Measurements from ENCODE around the gene TENM4.
A peak's percentile ranks its signal among the peaks of the same experiment; 100 is the strongest.

Gene TENM4

DNA sequence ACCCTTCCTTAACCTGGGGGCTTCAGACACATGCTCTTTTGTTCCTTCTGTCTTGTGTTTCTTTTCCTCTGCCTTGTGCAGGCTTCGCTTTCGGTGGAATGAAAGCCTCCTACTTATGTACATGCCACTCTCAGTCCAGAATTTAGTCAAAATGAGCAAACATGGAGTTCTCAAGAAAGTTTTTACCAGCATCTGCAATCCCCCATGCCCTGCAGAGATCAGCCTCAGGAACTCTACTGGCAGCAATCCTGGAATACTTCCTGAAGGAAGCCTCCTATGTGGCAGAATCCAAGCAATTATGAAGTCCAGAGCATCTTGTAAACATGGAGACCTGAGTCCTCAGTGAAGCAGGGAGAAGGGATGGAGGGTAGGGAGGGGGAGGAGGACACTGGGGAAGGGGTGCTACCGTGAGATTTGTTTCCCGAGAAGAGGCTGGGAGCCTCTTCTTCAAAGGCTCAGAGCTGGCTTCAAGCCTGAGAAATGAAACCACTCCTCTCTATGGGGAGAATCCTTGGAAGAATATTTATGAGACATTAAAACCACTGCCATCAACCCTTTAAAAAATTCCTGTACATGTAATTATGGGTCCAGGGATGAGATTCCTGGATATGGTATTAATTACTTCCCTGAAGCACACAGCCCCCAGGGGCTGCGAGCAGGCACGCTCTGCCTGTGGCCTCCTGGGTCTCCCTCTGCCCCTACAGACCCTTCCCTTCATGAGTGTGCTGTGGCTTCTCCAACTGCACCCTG is 58.4 kb downstream of the TENM4 start:
- FAIRE-seq, result no peak

DNA sequence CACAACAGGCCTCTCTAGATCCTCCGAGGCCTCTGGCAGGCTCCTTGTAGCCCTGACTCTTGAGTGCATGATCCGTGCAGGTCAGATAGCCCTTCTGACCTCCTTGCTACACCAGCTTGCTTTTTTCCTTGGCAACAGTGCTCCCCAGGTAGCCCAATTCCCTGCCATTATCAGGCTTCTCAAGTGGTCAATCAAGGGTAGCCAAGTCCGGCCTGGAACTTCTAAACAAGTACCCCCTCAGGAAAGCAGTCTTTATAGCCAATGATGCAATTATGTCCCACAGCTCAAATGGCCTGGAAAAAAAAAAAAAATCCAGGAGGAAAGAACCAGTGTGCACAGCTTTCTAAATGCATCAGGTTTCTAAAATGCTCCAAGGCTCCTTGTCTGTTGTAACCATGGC is 59.8 kb downstream of the TENM4 start:
- no peak for FAIRE-seq

DNA sequence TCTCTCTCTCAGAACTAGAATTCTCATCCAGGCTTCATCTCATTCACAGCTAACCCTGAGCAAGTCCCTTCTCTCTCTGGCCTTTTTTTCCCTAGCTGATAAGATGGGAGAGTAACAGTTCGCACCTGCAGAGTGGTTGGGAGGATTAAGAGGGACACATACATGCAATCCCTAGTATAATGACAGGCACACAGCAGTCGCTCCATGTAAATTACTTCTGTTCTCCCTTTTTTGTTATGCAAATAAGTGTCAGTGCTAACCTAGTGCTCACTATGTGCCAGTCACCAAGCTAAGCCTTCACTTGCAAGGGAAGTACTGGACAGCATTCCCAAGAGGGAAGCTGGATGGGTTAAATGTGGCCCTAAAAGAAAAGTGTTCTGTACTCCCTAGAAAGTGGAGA is 63.4 kb downstream of the TENM4 start:
- FAIRE-seq, result no peak

DNA sequence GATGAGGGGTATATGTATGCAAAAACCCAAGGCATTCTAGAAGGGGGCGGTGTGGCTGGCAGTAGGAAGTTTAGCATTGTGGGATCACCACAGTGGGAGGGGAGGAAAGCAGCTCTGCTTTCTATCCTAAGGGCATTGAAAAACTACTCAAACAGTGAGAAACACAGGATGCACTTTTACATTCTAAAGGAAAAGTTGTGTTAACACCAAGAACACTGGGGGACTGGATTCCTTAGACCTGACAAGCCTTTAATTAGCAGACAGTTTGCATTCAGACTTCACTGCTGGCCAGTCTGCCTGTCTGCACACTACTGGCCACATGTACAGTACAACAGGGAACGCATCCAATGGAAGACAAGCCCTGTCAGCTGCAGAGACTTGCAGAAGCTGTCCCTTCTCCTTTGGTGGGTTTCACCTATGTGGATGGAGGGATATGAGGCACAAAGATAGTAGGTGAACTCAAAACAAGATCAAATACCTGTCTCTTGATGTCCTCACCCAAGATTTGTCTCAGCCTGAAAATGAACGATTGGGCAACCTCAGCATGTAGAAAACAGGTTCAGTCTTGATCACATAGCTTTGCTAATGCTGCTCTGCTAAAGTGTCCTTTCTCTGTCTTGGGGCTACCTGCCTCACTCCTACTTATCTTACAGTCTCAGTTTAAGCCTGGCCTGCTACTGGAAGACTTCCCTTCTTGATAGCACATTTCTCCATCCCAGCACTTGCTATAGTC is 64.8 kb downstream of the TENM4 start:
- no peak for FAIRE-seq

DNA sequence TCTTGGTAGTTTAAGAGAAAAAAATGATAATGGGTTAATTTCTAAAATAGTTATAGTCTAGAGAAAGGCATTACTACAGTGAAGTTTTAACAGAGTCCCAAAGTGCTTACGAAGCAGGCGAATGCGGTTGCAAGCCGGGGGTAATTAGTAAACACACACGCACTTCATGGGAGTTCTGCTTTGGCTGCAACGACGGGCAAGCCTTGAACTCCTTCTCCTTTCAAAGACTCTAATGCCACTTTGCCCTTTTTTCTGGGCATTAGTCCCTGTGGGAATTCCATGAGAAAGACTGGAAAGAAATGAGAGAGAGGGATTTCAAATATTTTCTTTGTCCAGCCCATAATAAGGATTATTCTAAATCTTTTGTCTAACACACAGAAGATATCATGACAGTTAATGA is 66.1 kb downstream of the TENM4 start:
- FAIRE-seq, result no peak

DNA sequence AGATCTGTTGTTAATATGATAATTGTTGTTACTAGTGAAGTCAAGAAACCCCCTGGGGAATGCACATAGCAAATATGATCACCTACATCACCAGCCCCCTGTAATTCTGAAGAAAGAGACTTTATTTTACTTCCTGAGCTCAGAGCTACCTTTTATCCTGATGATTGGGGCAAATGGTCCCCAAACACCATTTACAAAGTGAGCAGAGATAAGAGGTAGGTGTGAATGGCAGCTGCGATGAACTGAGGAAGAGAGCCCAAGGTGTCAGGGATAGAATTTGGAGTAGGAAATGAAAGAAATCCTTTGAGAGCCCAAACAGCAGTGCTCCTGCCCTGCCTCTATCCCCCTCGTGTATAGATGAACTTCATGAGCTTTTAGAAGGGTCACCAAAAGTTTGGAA is 69.1 kb downstream of the TENM4 start:
- no peak for FAIRE-seq

DNA sequence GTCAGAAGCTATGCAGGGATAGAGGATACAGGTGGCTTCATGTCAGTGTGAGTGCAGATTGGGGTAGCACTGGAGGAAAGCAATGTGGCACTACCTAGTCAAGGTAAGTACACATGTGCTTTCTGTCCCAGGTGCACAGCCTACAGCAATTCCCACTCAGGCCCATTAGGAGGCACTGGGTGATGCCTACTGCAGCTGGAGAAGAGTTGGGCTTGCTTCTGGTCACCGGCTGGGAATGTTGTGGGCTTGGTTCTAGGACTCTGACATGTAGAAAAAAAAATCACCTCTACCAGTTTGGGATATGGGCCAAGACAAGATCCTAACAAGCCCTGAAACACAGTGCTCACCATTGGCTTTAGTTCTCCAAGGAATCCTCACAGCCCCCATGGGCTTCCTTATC is 69.7 kb downstream of the TENM4 start:
- FAIRE-seq, result no peak

DNA sequence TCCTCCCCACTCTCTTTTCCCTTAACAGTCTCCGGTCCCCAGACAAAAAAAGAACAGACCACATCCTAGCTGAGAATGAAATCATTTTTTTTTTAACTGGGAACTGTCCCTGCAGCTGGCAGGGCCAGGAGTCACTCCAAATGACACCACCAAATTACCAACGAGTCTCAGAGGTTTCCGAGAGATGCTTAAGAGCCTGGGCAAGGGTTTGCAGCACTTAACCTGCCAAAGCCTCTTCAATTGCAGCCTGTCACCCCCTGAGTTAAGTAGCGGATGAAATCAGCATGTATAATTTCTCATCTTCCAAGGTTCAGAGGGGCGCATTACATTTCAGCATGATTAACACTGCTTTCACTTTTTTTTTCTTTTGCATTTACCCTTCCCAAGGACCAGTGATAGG is 71.8 kb downstream of the TENM4 start:
- FAIRE-seq, result peak; percentile 24

DNA sequence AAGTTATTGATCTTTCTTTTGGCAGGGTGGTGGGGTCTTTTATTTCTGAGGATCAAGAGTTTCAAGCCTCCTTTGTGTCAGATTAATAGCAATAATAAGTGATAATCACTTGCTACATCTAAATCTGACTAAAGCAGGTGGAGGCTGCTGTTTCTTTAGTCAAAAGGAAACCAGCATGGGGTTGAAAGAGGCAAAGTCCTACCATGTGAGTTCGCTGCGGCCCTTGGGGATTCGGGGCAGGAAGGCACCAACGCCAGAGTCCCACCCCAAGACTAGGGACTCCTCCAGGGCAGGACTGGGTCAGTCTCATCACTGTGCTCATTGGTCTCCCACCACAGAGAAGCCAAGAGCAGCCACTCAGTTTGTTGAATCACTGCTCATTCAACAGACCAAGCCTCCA is 73.0 kb downstream of the TENM4 start:
- no peak for FAIRE-seq

DNA sequence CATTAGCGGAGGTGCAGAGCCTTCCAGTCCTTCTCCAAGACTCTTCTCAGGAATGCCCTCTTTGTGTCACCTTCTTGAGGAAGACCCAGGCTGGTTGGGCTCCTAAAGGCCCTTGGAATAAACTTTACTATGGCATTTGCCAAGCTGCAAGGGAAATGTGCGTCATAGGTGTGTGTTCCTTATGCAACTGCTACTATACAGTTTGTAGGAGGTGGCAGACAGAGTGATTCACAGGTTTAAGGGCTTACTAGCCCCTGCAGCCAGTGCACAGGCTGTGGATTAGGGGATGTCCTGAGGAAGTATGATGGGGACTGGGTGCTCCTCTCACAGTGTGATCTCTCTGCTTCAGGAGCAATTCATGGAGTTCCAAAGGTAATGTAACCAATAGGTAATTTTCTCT is 74.6 kb downstream of the TENM4 start:
- no peak for FAIRE-seq

DNA sequence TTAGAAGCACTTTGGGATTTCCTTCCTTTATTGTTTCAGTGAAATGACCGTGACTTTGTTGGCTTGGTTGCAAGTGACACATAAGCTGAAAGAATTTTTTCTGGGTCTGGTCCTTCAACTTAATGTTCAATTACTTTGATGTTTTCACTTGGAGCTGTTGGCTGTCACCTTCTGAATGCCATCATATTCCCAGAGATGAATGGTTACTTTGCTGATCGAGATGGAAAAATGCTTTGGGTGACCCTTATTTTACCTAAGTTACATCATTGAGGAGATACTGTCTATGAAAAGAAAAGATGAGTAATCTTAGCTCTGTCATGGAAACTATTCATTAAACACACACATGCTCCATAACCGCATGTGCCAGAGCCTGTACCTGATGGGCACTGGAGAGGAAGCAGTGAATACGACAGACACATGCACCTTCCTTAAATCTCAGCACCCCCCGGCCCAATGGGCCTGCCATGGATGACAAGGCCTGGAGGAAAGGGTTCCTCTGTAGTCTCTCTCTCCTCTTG is 76.9 kb downstream of the TENM4 start:
- FAIRE-seq, result no peak

DNA sequence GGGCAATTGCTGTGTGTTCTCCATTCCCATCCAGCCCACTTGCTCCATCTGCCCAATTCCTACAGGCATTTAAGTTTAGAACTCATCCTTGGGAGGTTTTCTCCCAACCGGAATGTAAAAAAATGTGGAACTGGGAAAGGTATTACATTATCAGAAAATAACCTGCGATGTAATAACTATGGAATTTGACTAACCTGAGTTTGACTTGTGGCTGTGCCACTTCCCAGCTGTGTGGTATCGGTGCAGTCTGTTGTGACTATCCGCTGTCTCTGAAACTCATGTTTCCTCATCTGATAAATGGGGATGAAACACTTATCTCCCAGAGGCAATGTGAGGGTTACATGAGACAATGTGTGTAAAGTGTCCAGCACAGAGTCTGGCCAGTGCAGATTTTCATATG is 77.6 kb downstream of the TENM4 start:
- no peak for FAIRE-seq

DNA sequence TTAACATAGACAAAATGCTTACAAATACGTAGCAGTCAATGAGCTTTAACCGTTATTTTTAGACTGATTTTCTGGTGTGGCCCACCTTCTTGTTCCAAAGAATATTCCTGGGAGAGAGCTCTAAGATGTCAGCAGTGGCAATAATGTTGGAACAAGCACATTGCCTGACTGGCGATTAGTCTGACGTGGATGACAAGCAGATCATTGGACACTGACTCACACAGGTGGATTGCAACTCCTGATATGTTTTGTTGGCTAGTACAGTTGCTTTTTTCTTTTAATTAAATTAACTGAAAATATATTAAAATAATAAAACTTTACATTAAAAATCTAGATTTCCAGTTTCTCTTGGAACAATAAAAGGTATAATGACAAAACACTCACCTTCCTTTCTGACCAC is 78.0 kb downstream of the TENM4 start:
- no peak for FAIRE-seq

DNA sequence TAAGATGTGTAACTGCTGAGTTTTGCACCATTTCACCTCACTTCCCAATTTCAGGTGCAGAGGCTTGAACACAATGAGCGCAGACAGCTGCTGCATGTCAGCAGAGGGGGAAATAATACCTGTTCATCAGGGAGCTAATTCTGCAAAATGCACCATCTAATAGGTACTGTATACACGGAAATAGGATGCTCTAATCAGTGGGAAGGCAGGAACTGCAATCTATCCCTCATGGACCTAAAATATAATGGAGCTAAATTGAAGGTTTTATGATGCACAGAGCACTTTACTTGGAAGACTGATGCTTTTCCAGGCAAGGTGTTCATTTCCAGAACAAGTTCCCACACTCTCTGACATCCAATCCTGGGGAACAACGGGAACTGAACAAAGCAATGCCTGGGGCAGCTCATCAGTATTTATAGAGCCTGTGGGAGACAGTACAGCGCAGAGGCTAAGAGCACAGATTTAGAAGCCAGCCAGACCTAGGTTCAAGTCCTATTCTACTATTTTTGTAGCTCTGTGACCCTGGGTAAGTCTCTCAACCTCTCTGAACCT is 78.5 kb downstream of the TENM4 start:
- no peak for FAIRE-seq

DNA sequence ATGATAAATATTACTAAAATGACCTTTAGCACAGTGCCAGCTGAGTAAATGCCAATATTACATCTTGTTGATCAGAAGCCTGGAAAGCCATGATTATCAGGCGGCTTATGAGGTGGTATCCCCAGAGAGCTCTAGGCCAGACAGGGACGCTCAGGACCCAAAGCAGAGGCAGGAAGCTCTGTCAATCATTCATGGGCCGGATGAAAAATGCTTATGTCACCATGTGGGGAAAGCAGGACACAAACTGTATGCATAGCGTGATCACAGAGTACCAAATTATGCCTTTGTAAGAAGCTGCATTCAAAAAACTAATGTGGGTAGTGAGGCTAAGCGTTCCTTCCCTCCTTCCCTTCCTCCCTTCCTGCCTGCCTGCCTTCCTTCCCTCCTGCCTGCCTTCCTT is 82.6 kb downstream of the TENM4 start:
- FAIRE-seq, result no peak

DNA sequence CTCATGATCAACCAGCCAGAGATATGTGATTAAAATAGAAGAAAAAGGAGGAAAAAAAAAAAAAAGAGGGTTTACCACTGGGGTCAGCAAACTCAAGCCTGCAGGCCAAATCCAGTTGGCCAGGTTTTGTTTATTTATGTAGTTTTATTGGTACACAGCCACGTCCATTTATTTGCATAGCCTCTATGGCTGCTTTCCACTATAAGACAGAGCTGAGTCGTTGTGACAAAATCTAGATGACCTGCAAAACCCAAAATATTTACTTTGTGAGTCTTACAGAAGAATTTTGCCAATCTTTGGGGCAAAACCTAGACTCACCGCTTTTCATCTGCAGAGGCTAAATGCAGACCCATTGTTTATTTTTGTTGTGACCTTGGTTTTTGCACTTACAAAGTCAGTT is 87.1 kb downstream of the TENM4 start:
- FAIRE-seq, result no peak

DNA sequence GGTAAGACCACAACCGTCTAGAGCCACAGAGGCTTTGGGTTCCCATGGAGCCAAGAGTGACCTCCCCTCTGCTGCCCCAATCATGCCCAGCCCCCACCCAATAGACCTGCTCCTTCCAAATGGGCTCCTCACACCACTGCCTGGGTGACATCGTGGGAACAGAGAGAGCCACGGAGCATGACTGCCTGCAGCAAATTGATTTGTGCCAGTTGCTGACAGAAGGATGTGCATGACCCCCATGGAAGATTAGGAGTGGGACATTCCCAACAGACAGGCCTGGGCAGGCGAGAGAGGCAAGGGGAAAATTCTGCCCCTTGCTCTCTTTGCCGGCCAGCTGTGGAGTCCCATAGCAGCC is 88.5 kb downstream of the TENM4 start:
- no peak for FAIRE-seq

DNA sequence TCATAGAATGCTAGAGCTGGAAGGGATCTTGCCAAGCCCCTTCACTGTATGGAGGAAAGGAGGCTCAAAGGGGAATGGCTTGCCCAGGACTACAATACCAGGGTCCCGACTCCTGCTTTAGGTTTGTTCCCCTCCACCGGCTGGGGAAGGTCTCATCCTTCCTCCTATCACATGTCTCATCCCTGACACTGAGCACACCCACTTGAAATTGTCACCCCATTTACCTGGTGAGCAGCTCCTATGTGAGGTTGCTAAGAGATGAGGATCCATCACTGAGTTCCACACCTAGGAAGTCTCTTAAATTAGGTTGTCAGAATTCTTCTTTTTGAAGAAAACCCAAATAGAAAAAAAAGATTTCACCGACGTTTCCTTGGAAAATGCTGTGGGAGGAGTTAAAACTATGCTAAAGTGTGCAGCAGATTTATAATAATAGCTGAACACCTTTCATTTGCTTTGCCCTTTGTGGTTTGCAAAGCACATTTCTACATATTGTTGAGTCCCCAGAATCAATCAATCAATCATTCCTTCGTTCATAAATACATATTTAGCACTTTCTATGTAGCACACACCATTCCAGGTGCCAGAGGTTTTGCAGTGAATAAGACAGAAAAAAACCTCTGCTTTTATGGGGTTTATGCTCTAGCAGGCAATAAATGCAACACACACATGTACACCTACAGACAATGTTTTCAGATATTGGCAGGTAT is 91.7 kb downstream of the TENM4 start:
- no peak for FAIRE-seq

DNA sequence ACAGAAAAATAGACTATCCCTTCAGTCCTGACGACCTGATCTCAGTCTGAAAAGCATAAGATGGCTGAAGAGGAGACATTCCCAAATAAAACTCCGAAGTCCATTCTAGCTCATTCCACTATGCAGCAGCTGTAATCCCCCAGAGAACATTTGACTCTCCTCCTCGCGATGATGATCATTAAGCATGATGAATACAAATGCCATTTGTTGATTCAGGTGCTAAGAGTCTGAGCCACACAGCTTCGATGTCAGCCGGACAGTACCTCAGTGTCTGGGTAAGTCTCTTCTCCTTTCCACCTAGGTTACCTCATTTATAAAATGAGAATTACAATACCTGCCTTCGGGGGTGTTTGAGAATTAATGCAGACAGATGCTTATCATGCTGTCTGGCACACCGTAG is 94.8 kb downstream of the TENM4 start:
- no peak for FAIRE-seq

DNA sequence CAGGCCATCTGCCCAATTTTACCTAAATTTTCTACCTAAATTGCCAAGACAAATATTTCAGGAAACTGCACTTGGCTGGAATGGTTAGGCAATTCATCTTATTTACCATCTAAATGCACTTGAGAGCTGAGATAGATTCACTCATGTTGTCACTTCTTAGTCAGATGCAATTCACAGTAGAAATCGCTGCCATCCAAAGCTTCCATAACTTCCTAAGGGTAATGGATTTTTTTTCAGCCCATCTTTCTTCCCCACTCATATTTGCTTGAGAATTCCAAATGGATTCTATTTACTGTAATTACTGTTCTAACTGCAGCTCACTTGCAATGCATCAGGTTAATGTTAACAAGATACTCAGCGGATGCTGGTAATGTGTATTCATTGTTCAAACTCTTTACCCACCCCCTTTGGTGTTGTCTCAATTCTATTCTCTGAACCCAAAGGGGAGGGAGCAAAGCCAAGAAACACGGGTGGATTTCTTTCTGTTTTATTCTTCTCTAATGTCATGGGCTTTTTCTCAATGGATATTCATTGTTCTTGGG is 96.0 kb downstream of the TENM4 start:
- FAIRE-seq, result no peak

DNA sequence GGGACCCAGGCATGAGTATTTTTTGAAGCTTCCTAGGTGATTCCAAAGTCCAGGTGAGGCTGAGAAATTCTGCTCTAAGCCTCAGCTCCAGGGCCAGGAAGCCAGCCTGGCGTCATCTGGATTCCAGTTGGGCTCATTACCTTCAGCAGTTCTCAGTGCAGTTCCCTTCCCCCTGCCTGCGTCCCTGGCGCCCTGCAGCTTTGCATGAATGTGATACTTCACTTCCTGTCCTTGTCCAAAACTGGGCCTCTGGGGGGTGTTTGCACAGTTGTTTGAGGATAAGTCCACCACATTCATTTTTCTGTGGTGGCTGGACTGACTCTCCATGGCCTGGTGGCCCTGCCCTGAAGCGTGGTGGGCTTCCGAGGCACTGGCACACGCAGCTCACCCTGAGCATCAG is 98.1 kb downstream of the TENM4 start:
- no peak for FAIRE-seq

DNA sequence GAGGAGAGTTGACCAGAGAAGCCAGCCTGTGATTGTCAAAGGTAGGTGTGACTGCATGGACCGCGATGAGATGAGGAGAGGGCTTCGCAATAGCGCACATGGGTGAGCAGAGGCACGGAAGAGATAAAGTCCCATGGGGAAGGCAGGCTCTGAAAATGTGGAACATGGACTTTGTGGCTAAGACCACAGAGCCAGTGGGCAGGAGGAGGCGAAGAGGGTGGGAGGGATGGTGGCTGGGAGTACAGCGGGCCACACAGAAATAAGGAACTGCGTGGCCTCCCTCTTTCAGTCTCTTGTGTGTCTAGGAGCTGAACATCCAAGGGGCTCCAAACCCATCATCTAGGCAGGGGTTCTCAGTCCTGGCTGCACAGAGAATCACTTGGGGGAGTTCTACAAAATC is 98.6 kb downstream of the TENM4 start:
- no peak for FAIRE-seq

DNA sequence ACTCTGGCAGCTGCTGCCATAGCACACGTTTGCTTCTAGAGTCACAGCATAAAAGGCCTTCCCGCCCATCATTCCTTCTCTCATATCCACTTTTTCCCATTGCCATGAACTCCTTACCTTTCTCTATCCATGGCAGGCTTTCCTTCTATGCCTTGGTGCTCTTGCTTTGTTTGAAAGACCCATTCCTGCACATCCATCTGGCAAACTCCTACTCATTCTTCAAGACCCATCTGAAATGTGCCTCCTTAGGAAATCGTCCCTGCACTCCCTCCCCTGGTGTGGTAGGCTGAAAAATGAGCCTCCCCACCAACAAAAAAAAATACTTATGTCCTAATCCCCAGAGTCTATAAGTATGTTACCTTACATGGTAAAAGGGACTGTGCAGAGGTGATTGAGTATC is 100.3 kb downstream of the TENM4 start:
- no peak for FAIRE-seq
